Measurements from ENCODE around the gene MSI2.

MSI2 gene

DNA sequence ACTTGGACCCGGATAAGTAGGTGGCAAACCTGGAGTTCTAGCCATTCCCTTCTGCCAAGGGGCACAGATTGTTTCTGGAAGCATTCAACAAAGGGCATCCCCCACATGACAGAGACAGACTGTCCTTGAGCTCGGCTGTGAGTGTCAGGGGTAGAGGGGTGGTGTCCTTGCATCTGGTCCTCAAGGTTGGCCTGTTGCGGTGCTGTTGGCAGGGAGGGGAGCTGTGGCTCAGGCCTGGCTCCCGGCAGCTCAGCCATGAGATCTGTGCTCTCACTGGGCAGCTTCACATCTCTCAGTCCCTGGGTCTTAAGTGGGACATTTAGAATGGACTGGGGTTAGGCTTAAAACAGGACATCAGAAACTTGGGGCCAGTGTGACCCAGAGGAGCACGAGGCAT, 468.4 kb downstream of the MSI2 start:
- H3K9ac ChIP-seq (ENCODE audit: low read length) = no peak overlapping the region
- TF ChIP-seq EZH2phosphoT487 (conservative IDR thresholded peaks at IDR 0.05; ENCODE audit: low read length) = no peak
- TF ChIP-seq, protein P1, sequence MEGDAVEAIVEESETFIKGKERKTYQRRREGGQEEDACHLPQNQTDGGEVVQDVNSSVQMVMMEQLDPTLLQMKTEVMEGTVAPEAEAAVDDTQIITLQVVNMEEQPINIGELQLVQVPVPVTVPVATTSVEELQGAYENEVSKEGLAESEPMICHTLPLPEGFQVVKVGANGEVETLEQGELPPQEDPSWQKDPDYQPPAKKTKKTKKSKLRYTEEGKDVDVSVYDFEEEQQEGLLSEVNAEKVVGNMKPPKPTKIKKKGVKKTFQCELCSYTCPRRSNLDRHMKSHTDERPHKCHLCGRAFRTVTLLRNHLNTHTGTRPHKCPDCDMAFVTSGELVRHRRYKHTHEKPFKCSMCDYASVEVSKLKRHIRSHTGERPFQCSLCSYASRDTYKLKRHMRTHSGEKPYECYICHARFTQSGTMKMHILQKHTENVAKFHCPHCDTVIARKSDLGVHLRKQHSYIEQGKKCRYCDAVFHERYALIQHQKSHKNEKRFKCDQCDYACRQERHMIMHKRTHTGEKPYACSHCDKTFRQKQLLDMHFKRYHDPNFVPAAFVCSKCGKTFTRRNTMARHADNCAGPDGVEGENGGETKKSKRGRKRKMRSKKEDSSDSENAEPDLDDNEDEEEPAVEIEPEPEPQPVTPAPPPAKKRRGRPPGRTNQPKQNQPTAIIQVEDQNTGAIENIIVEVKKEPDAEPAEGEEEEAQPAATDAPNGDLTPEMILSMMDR (IDR thresholded peaks at IDR 0.05; ENCODE audit: insufficient read depth, low read length, poor library complexity, severe bottlenecking) = no peak
- no peaks in the 10 kb centered on the region for H4K20me1 ChIP-seq (ENCODE audit: low read depth, low read length)
- no peak overlapping the region for H2AFZ ChIP-seq (ENCODE audit: low read depth, low read length, severe bottlenecking)
- H3K36me3 ChIP-seq (ENCODE audit: low read length) = no peaks in the 10 kb centered on the region
- no peaks in the 10 kb centered on the region for H3F3A ChIP-seq (ENCODE audit: insufficient read depth)
- no peaks in the 10 kb centered on the region for H3K27me3 ChIP-seq (ENCODE audit: low read length)
- H3K4me3 ChIP-seq (ENCODE audit: insufficient read depth, low read length, poor library complexity, severe bottlenecking) = no peak overlapping the region
- H3K9me3 ChIP-seq (ENCODE audit: insufficient read depth, low read length) = no peaks in the 10 kb centered on the region
- H3K27ac ChIP-seq (ENCODE audit: low read depth, low read length) = no peak overlapping the region
- no peaks in the 10 kb centered on the region for H3K79me2 ChIP-seq (ENCODE audit: insufficient read depth, low read length)
- no peaks in the 10 kb centered on the region for H3K9me2 ChIP-seq (replicated peaks; ENCODE audit: insufficient read depth, low read length)
- H3K4me2 ChIP-seq (ENCODE audit: low read depth, low read length, poor library complexity, severe bottlenecking) = no peak overlapping the region

DNA sequence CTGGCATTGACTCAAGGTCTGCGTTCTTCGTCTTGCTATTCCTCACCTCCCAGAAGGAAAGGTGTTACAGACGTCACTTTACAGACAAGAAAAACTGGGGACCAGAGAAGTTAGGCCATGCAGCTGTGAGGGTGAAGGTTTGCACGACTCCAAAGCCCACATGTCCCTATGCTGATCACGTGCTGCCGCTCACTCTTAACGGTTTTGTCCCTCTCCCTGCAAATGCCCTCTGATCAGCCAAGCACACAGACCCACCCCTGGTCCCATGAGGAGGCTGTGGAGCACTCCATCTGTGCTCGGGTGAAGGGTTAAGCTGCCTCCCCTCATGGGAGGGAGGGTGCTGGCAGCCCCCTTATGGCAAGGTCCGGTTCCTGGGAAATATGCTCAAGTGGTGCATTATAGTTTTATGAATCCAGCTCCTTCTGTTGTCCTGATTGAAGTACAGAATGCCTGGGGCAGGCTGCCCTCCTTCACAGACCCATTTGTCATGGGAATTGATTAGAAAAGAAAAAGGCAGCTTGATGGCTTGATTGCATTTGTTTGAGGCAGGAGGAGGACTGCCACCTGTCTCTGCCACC, 470.0 kb downstream of the MSI2 start:
- TF ChIP-seq EZH2phosphoT487 (conservative IDR thresholded peaks at IDR 0.05; ENCODE audit: low read length) = no peak
- TF ChIP-seq, protein P1 (IDR thresholded peaks at IDR 0.05; ENCODE audit: insufficient read depth, low read length, poor library complexity, severe bottlenecking) = no peak
- no peaks in the 10 kb centered on the region for H3K36me3 ChIP-seq (ENCODE audit: low read length)
- no peak overlapping the region for H3K9ac ChIP-seq (ENCODE audit: low read length)
- no peaks in the 10 kb centered on the region for H3F3A ChIP-seq (ENCODE audit: insufficient read depth)
- H3K27ac ChIP-seq (ENCODE audit: low read depth, low read length) = no peak overlapping the region
- H3K4me2 ChIP-seq (ENCODE audit: low read depth, low read length, poor library complexity, severe bottlenecking) = no peak overlapping the region
- H3K27me3 ChIP-seq (ENCODE audit: low read length) = no peaks in the 10 kb centered on the region
- H3K9me2 ChIP-seq (replicated peaks; ENCODE audit: insufficient read depth, low read length) = no peaks in the 10 kb centered on the region
- no peaks in the 10 kb centered on the region for H3K9me3 ChIP-seq (ENCODE audit: insufficient read depth, low read length)
- H3K4me3 ChIP-seq (ENCODE audit: insufficient read depth, low read length, poor library complexity, severe bottlenecking) = no peak overlapping the region
- no peak overlapping the region for H2AFZ ChIP-seq (ENCODE audit: low read depth, low read length, severe bottlenecking)
- H3K79me2 ChIP-seq (ENCODE audit: insufficient read depth, low read length) = no peaks in the 10 kb centered on the region
- H4K20me1 ChIP-seq (ENCODE audit: low read depth, low read length) = no peaks in the 10 kb centered on the region

DNA sequence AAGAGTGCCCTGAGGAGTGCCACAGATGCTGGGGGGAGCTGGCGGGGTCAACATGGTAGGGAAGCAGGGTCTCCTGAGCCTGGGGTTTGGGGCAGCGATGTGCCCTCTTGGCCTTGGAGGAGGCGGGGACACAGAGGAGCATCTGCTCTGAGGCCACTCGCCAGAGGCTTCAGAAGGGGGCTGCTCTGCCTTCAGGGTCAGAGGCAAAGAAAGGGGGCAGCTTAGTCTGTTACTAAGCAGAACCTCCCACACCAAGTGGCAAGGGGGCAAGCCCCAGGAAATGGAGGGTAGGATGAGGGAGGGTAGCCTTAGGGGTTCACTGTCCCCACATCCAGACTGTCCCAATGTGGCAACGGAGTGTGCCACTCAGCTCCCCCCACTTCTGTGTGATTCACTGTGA, 470.5 kb downstream of the MSI2 start:
- H3K9me2 ChIP-seq (replicated peaks; ENCODE audit: insufficient read depth, low read length) = no peaks in the 10 kb centered on the region
- no peaks in the 10 kb centered on the region for H3K27me3 ChIP-seq (ENCODE audit: low read length)
- H3K4me3 ChIP-seq (ENCODE audit: insufficient read depth, low read length, poor library complexity, severe bottlenecking) = no peak overlapping the region
- no peak overlapping the region for H3K9ac ChIP-seq (ENCODE audit: low read length)
- H3F3A ChIP-seq (ENCODE audit: insufficient read depth) = no peaks in the 10 kb centered on the region
- H3K9me3 ChIP-seq (ENCODE audit: insufficient read depth, low read length) = no peaks in the 10 kb centered on the region
- no peaks in the 10 kb centered on the region for H4K20me1 ChIP-seq (ENCODE audit: low read depth, low read length)
- H3K79me2 ChIP-seq (ENCODE audit: insufficient read depth, low read length) = no peaks in the 10 kb centered on the region
- TF ChIP-seq EZH2phosphoT487 (conservative IDR thresholded peaks at IDR 0.05; ENCODE audit: low read length) = no peak
- TF ChIP-seq, protein P1 (IDR thresholded peaks at IDR 0.05; ENCODE audit: insufficient read depth, low read length, poor library complexity, severe bottlenecking) = no peak
- no peak overlapping the region for H2AFZ ChIP-seq (ENCODE audit: low read depth, low read length, severe bottlenecking)
- no peak overlapping the region for H3K27ac ChIP-seq (ENCODE audit: low read depth, low read length)
- H3K36me3 ChIP-seq (ENCODE audit: low read length) = no peaks in the 10 kb centered on the region
- no peak overlapping the region for H3K4me2 ChIP-seq (ENCODE audit: low read depth, low read length, poor library complexity, severe bottlenecking)

All from SU-DHL-6 (cell line).